H1 (cell line): Measurements from ENCODE around the gene CADM1. TPM values are rescaled to one million over a fixed set of nuclear protein-coding genes. Genes with fewer than 3 reads are reported as not detected.

ENCODE experiments used
- ATF2 ChIP-seq: IDR thresholded peaks from 2 replicates; pipeline ENCODE4 v1.6.1; 2012; ENCODE audit warnings: low read length, inconsistent platforms
- ATF3 ChIP-seq: IDR thresholded peaks from 2 replicates; pipeline ENCODE4 v1.6.1; 2011; ENCODE audit warnings: low read depth, mild to moderate bottlenecking, low read length; ENCODE audit not compliant: insufficient read depth
- CREB1 ChIP-seq: IDR thresholded peaks from 2 replicates; pipeline ENCODE4 v1.6.1; 2012; ENCODE audit warnings: inconsistent platforms
- FOSL1 ChIP-seq: IDR thresholded peaks from 2 replicates; pipeline ENCODE4 v1.6.1; 2011; ENCODE audit warnings: mild to moderate bottlenecking, low read depth, low read length, moderate library complexity; ENCODE audit not compliant: insufficient read depth
- POU5F1 ChIP-seq: IDR thresholded peaks from 2 replicates; pipeline ENCODE4 v1.6.1; 2011; ENCODE audit warnings: low read depth, mild to moderate bottlenecking, low read length, moderate library complexity
- polyA plus RNA-seq, 7 experiments: library from polyadenylated mRNA; depleted of rRNA in 3 of 7; stranded (reverse) in 5 of 7; unstranded in 2 of 7; fragments of >200 nt in 5 of 7; fragments of 200-250 nt in 2 of 7; gene quantifications; 1 replicate in 5 of 7; 2 replicates in 1 of 7; 4 replicates in 1 of 7; pipeline versions ENCODE4 v1.2.1 to v1.2.3, GENCODE V29; 2011 to 2013; ENCODE audit warnings: missing spikeins in 2 of 7, mixed read lengths in 2 of 7
- total RNA-seq: library from RNA; stranded (reverse); fragmentation: NEBNext Ultra II Directional; extraction: Animal tissue kit (Norgen Biotek cat#: 25700); gene quantifications from 2 replicates; pipeline ENCODE4 v1.2.1, GENCODE V29; 2021

The CADM1 gene
- total and polyA plus RNA-seq, 2 of the 8 experiments (the other 6 are each of a cell fraction or from before 2014, with no cell fraction given) = 8.3 to 25.3 TPM

- TF ChIP-seq ATF3 (no peak), FOSL1 (no peak), ATF2 (no peak), CREB1 (no peak), POU5F1 (no peak)
Measured at GRCh38 chr11:115267238-115267781, 236.9 kb downstream of the CADM1 start (continued).
